ENCODE data around the gene SLC15A4.
"Not testable (repeated sequence)": the region's sequence is repeated elsewhere in the genome, so short reads cannot be mapped to it uniquely, and the experiment has no call there.

Gene SLC15A4

DNA sequence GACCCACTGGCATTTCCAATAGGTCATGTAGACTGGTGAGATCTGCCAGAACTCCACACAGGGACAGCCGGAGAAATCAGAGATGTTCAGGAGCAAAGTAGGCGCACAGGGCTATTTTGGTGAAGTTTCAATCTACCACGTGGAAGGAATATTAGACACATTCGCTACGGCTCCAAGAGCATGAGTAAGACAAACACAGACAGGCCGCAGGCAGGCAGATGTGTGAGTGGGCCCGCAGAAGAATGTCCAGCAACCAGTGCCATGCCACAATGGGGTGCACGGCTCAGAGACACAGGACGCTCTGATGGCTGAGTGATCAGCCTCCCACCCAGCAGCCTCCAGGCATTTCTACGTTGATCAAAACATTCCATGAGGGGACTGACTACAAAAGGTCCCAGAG lies 10.4 kb downstream of the SLC15A4 start:
- no peak for FAIRE-seq

GRCh38 chr12:128811806-128812205 lies 12.0 kb downstream of the SLC15A4 start:
- FAIRE-seq, result no peak

- no peak for FAIRE-seq
Observed at GRCh38 chr12:128810182-128811127, 13.3 kb downstream of the SLC15A4 start.

- no peak for FAIRE-seq
Observed at GRCh38 chr12:128808651-128809050, 15.1 kb downstream of the SLC15A4 start.

DNA sequence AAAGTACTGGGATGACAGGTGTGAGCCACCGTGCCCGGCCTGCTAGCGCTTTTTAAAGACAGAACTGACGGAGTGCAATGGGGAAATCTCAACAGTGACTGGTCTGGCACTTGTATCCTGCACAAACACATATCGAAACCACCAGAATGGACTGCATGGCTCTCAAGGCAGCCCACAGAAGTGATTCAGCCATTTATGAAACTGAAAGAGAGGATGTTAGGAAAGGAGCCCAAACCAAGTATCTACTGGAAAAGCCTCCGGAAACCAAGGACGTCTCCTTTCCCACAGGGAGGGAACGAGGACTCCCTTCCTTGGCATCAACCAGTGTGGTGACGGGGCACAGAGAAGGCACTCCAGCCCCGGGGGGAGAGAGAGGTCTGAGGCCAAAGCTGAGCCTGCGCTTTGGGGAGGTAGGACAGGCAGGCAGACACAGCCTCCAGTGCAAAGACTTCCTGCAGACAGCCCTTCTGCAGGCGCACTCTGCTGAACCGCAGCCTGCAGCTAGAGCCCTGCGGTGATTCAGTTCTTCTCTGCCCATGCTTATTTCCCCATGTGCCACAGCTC lies 16.5 kb downstream of the SLC15A4 start:
- FAIRE-seq, result no peak

- no peak for FAIRE-seq
Observed at GRCh38 chr12:128806573-128806972, 17.2 kb downstream of the SLC15A4 start.

DNA sequence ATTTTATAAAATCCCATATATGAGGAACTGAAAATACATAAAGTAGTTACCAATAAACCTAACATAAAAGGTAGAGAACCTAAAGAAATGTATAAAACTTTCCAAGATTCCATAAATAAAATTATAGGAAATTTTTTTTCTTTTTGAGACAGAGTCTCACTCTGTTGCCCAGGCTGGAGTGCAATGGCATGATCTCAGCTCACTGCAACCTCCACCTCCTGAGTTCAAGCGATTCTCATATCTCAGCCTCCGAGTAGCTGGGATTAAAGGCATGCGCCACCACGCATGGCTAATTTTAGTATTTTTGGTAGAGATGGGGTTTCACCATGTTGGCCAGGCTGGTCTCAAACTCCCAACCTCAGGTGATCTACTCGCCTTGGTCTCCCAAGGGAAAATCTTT lies 18.4 kb downstream of the SLC15A4 start:
- FAIRE-seq, result not testable (repeated sequence)

GRCh38 chr12:128804762-128805161 lies 19.0 kb downstream of the SLC15A4 start:
- no peak for FAIRE-seq

- FAIRE-seq, result no peak
Observed at GRCh38 chr12:128803788-128804187, 20.0 kb downstream of the SLC15A4 start.

- no peak for FAIRE-seq
Observed at GRCh38 chr12:128802756-128803155, 21.0 kb downstream of the SLC15A4 start.

- no peak for FAIRE-seq
Observed at GRCh38 chr12:128801879-128802391, 21.8 kb downstream of the SLC15A4 start.

GRCh38 chr12:128800606-128801005 lies 23.2 kb downstream of the SLC15A4 start:
- FAIRE-seq, result no peak

DNA sequence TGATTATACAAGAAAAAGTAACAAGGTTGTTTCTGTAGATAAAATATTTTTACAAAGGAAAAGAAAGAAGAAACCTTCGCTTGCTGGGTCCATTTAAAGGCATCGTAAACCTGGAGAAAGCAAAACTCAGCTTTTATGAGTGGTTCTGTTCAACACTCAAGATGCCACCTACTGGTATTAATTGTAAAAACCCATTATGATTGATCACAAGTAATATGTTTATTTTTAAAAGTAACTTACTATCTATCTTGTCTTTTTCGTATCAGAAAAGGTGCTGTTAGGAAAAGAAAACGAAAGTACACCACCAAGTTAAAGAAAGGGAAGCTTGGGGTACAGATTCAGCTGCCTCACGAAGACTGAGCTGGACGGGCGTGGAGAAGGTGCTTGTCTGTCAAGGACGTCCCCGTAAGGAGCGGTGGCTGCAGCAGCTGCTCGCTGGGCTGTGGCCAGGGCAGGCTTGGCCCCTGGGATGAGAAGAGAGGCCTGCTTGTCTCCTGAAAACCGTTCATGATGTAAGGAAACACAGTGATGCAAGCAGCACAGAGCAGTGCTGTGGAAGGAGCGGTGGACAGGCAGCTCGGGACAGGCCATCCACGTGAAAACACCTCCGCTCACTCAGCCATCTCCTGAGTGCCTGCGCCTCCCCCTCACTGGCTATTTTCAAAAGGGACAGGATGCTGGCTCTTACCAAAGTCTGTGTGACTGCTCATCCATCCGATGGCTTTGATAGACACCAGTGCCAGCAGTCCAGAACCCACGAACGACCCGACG lies 25.0 kb downstream of the SLC15A4 start:
- FAIRE-seq, result no peak

GRCh38 chr12:128797119-128798118 lies 26.3 kb downstream of the SLC15A4 start:
- no peak for FAIRE-seq

- FAIRE-seq, result no peak
Observed at GRCh38 chr12:128796439-128797118, 27.2 kb downstream of the SLC15A4 start.

GRCh38 chr12:128795530-128796361 lies 28.0 kb downstream of the SLC15A4 start:
- no peak for FAIRE-seq

GRCh38 chr12:128794661-128795529 lies 28.9 kb downstream of the SLC15A4 start:
- FAIRE-seq, result no peak

- no peak for FAIRE-seq
Observed at GRCh38 chr12:128793701-128794100, 30.1 kb downstream of the SLC15A4 start.

- no peak for FAIRE-seq
Observed at GRCh38 chr12:128792881-128793280, 30.9 kb downstream of the SLC15A4 start.

All from A204.1 (cell line).